Measurements from ENCODE around the gene HTT.

The HTT gene

GRCh38 chr4:3127112-3127511 lies 52.6 kb downstream of the HTT start:
- Histone ChIP-seq H4K20me1 (ENCODE audit: insufficient read depth, low read length) (no peaks in the 10 kb centered on the region), H3K4me3 (ENCODE audit: low read length) (no peak overlapping the region), H3K79me2 (ENCODE audit: low read length) (no peaks in the 10 kb centered on the region), H3K9ac (ENCODE audit: low read length) (no peak overlapping the region), H3F3A (ENCODE audit: insufficient read depth, low read length) (no peaks in the 10 kb centered on the region), H3K27ac (ENCODE audit: low read length) (no peak overlapping the region), H3K9me3 (replicated peaks; ENCODE audit: insufficient read depth, low read length) (no peaks in the 10 kb centered on the region), H3K36me3 (replicated peaks; ENCODE audit: insufficient read depth, low read length) (peaks cover 6% of the 10 kb centered on the region), H3K9me2 (replicated peaks; ENCODE audit: insufficient read depth, low read length) (no peaks in the 10 kb centered on the region), H3K4me1 (ENCODE audit: low read length) (no peaks in the 10 kb centered on the region), H3K4me2 (ENCODE audit: low read depth, low read length) (no peak overlapping the region), H3K27me3 (replicated peaks; ENCODE audit: insufficient read depth, low read length) (no peaks in the 10 kb centered on the region), H2AFZ (ENCODE audit: low read length) (no peak overlapping the region)
- no peak for DNase-seq
- TF ChIP-seq CTCF (IDR thresholded peaks at IDR 0.05; ENCODE audit: low read length): no peak

DNA sequence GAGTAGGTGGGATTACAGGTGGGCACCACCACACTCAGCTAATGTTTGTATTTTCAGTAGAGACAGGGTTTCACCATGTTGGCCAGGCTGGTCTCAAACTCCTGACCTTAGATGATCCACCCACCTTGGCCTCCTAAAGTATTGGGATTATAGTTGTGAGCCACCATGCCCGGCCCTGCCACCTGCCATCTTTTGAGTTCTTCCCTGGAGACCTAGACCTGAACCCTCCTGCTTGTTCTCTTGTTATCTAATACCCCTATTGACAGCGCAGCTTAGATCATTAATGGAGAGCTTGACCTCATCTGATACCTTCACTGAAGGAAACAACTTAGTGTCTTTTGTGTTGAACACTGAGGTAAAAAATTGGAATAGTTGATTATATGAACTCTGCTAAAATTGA lies 53.6 kb downstream of the HTT start:
- TF ChIP-seq EZH2phosphoT487 (IDR thresholded peaks at IDR 0.05; ENCODE audit: low read length) (no peak), EZH2 (optimal IDR thresholded peaks at IDR 0.05; ENCODE audit: low read depth, low read length) (no peak), CTCF (IDR thresholded peaks at IDR 0.05; ENCODE audit: low read length) (no peak)
- H3K4me3 ChIP-seq (ENCODE audit: low read length): no peak overlapping the region
- no peak overlapping the region for H3K4me2 ChIP-seq (ENCODE audit: low read depth, low read length)
- H3K9me3 ChIP-seq (replicated peaks; ENCODE audit: insufficient read depth, low read length): no peaks in the 10 kb centered on the region
- DNase-seq: no peak
- peaks cover 12% of the 10 kb centered on the region for H3K36me3 ChIP-seq (replicated peaks; ENCODE audit: insufficient read depth, low read length)
- no peaks in the 10 kb centered on the region for H3K9me2 ChIP-seq (replicated peaks; ENCODE audit: insufficient read depth, low read length)
- H3K9ac ChIP-seq (ENCODE audit: low read length): no peak overlapping the region
- no peaks in the 10 kb centered on the region for H3F3A ChIP-seq (ENCODE audit: insufficient read depth, low read length)
- H2AFZ ChIP-seq (ENCODE audit: low read length): no peak overlapping the region
- H3K27me3 ChIP-seq (replicated peaks; ENCODE audit: insufficient read depth, low read length): no peaks in the 10 kb centered on the region
- no peaks in the 10 kb centered on the region for H4K20me1 ChIP-seq (ENCODE audit: insufficient read depth, low read length)
- H3K79me2 ChIP-seq (ENCODE audit: low read length): no peaks in the 10 kb centered on the region
- no peak overlapping the region for H3K27ac ChIP-seq (ENCODE audit: low read length)
- no peaks in the 10 kb centered on the region for H3K4me1 ChIP-seq (ENCODE audit: low read length)

DNA sequence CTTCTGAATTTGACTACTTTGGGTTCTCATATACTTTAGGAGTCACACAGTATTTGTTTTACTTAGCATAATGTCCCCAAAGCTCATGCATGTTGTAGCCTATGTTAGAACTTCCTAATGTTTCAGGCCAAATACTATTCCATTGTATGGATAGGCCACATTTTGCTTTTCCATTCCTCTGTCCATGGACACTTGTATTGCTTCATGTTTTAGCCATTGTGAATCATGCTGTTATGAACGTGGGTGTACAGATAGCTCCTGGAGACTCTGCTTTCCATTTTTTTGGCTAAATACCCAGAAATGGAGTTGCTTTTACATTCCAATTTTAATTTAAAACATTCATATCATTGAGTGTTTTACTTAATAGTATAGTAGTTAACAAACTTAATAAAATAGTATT lies 54.5 kb downstream of the HTT start:
- Histone ChIP-seq H3K4me1 (ENCODE audit: low read length) (no peaks in the 10 kb centered on the region), H3K27ac (ENCODE audit: low read length) (no peak overlapping the region), H3K4me3 (ENCODE audit: low read length) (no peak overlapping the region), H3K9me2 (replicated peaks; ENCODE audit: insufficient read depth, low read length) (no peaks in the 10 kb centered on the region), H3K4me2 (ENCODE audit: low read depth, low read length) (no peak overlapping the region), H3K9me3 (replicated peaks; ENCODE audit: insufficient read depth, low read length) (no peaks in the 10 kb centered on the region), H3K9ac (ENCODE audit: low read length) (no peak overlapping the region), H3K36me3 (replicated peaks; ENCODE audit: insufficient read depth, low read length) (peaks cover 12% of the 10 kb centered on the region), H2AFZ (ENCODE audit: low read length) (no peak overlapping the region), H3K27me3 (replicated peaks; ENCODE audit: insufficient read depth, low read length) (no peaks in the 10 kb centered on the region), H3K79me2 (ENCODE audit: low read length) (no peaks in the 10 kb centered on the region), H3F3A (ENCODE audit: insufficient read depth, low read length) (no peaks in the 10 kb centered on the region), H4K20me1 (ENCODE audit: insufficient read depth, low read length) (no peaks in the 10 kb centered on the region)
- TF ChIP-seq CTCF (IDR thresholded peaks at IDR 0.05; ENCODE audit: low read length) (no peak), EZH2phosphoT487 (IDR thresholded peaks at IDR 0.05; ENCODE audit: low read length) (no peak), EZH2 (optimal IDR thresholded peaks at IDR 0.05; ENCODE audit: low read depth, low read length) (no peak)
- no peak for DNase-seq
